Activated B cell treated with CpG ODN at 0.5 μM for 24 hours (primary cell): ENCODE data around the gene SLC29A3. TPM values are rescaled to one million over a fixed set of nuclear protein-coding genes. Genes with fewer than 3 reads are reported as not detected.

Experiments
- ATAC-seq: fragments of 200-7000 bp; cut with Tn5 transposase; one replicate; pipeline ENCODE4 v1.10.0; 2021; ENCODE audit warnings: low read depth, mild to moderate bottlenecking, moderate library complexity
- CTCF ChIA-PET: fragments of 350-600 bp; sonication (Branson Sonifier 250); formaldehyde crosslinking; loops from one replicate; lab custom pipeline; 2021; ENCODE audit warnings: antibody characterized with exemption; lab: Charles Lee
- POLR2A ChIA-PET: fragments of 350-600 bp; sonication (Branson Sonifier 250); formaldehyde crosslinking; loops from one replicate; lab custom pipeline; 2021; ENCODE audit warnings: antibody characterized with exemption; lab: Charles Lee
- DNase-seq: peaks from one replicate; pipeline ENCODE4 v3.0.0; 2022
- H3K27ac Mint-ChIP-seq: one replicate; pipeline ENCODE4 v1.8.0; 2020; ENCODE audit warnings: mixed read lengths
- H3K27me3 Mint-ChIP-seq: one replicate; pipeline ENCODE4 v1.8.0; 2021; ENCODE audit warnings: mixed read lengths
- H3K36me3 Mint-ChIP-seq: one replicate; pipeline ENCODE4 v1.8.0; 2021; ENCODE audit warnings: low read depth, mixed read lengths
- H3K4me1 Mint-ChIP-seq: one replicate; pipeline ENCODE4 v1.8.0; 2021; ENCODE audit warnings: mixed read lengths
- H3K4me3 Mint-ChIP-seq: one replicate; pipeline ENCODE4 v1.8.0; 2020; ENCODE audit warnings: mild to moderate bottlenecking, mixed read lengths
- H3K9me3 Mint-ChIP-seq: one replicate; pipeline ENCODE4 v1.8.0; 2020; ENCODE audit warnings: mixed read lengths
- intact Hi-C: fragments of 100-400 bp; cut with micrococcal nuclease; formaldehyde crosslinking; loops from one replicate; pipeline ENCODE4 v1.15.1; 2024
- total RNA-seq: library from RNA; stranded (reverse); gene quantifications from 2 replicates; pipeline ENCODE4 v1.2.3, GENCODE V29; 2022
- TF ChIP-seq, protein P1 (sequence below): fragments of 200-600 bp; IDR thresholded peaks from one replicate; pipeline ENCODE4 v1.8.0; 2022; ENCODE audit warnings: antibody characterized with exemption, mild to moderate bottlenecking

The SLC29A3 gene
- total RNA-seq, 1 donor from 2014 or later: 4.3 TPM

- Mint-ChIP-seq H3K9me3 (no peaks in the 10 kb centered on the region), H3K36me3 (no peaks in the 10 kb centered on the region), H3K27ac (no peak overlapping the region), H3K4me1 (peaks cover 9% of the 10 kb centered on the region), H3K27me3 (peaks cover 5% of the 10 kb centered on the region), H3K4me3 (no peak overlapping the region)
- POLR2A ChIA-PET: no interaction called here
- CTCF ChIA-PET: no interaction called here
- ATAC-seq (no peak), DNase-seq (no peak)
- intact Hi-C loops: no loop called here
- TF ChIP-seq, protein P1, sequence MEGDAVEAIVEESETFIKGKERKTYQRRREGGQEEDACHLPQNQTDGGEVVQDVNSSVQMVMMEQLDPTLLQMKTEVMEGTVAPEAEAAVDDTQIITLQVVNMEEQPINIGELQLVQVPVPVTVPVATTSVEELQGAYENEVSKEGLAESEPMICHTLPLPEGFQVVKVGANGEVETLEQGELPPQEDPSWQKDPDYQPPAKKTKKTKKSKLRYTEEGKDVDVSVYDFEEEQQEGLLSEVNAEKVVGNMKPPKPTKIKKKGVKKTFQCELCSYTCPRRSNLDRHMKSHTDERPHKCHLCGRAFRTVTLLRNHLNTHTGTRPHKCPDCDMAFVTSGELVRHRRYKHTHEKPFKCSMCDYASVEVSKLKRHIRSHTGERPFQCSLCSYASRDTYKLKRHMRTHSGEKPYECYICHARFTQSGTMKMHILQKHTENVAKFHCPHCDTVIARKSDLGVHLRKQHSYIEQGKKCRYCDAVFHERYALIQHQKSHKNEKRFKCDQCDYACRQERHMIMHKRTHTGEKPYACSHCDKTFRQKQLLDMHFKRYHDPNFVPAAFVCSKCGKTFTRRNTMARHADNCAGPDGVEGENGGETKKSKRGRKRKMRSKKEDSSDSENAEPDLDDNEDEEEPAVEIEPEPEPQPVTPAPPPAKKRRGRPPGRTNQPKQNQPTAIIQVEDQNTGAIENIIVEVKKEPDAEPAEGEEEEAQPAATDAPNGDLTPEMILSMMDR: no peak
Observed at GRCh38 chr10:71308244-71308643, 10.8 kb upstream of the SLC29A3 start.

DNA sequence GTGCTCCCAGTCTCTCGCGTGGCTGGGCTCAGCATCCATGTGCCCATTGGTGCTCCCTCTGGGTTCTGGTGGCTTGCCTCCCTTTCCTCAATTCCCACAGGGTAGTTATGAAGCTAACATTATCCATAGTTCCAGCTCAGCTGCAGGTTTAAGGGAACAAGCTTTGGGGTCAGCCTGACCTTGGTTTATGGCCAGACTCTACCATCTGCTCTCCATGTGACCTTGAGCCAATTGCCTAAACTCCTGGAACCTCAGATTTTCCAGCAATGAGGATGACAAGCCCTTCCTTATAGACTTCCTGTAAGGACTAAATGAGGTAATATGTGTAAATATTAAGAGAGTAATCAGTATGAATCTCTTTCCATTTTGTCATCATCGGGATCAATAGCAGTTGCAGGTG is 10.1 kb upstream of the SLC29A3 start:
- Mint-ChIP-seq H3K9me3 (no peaks in the 10 kb centered on the region), H3K27ac (no peak overlapping the region), H3K4me3 (no peak overlapping the region), H3K4me1 (peaks cover 9% of the 10 kb centered on the region), H3K27me3 (peaks cover 10% of the 10 kb centered on the region), H3K36me3 (no peaks in the 10 kb centered on the region)
- POLR2A ChIA-PET: no interaction called here
- CTCF ChIA-PET: interaction anchor here (1.1 to 1.9 kb wide), 2 partner anchors 9 to 399 kb away, joined by 3 to 6 read pairs; no protein-coding TSS in a partner anchor
- intact Hi-C loops: no loop called here
- no peak for DNase-seq
- ATAC-seq: no peak
- TF ChIP-seq, protein P1: no peak

DNA sequence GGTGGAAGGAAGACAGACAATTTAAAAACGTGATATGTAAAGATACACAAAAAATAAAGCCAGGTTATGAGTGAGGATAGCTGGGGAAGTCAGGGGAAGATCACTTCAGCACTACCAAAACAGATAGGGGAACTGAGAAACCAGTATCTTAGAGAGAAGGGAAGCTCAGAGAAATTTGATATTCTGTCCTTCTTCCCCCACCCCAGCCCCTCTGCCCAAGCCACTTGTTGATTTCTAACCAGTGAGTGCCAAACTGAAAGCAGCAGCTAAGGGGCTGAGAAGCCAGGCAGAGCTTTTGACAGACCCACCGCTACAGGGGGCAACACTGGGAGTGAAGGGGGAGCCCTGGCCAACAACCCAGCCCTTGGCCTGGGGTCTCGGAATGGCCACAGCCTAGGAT is 9.1 kb upstream of the SLC29A3 start:
- intact Hi-C loops: no loop called here
- ATAC-seq (peak; percentile 53), DNase-seq (no peak)
- Mint-ChIP-seq H3K36me3 (no peaks in the 10 kb centered on the region), H3K27me3 (peaks cover 10% of the 10 kb centered on the region), H3K27ac (no peak overlapping the region), H3K4me1 (peaks cover 11% of the 10 kb centered on the region), H3K9me3 (no peaks in the 10 kb centered on the region), H3K4me3 (no peak overlapping the region)
- CTCF ChIA-PET: interaction anchor here (1.1 to 1.9 kb wide), 2 partner anchors 9 to 398 kb away, joined by 3 to 6 read pairs; no protein-coding TSS in a partner anchor
- TF ChIP-seq, protein P1: no peak
- POLR2A ChIA-PET: no interaction called here

DNA sequence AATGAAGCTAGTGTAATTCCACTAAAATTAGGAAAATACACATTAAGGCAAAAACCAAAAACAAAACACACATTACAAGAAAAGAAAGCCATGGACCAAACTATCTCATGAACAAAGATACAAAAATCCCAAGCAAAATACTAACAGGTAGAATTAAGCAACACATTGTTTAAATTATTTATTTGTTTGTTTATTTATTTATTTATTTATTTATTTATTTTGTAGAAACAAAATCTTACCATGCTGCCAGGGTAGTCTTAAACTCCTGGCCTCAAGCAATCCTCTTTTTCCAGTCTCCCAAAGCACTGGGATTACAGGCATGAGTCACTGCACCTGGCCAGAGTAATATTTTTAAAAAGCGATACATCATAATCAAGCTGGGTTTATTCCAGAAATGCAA is 6.8 kb upstream of the SLC29A3 start:
- DNase-seq (no peak), ATAC-seq (no peak)
- Mint-ChIP-seq H3K4me3 (no peak overlapping the region), H3K9me3 (no peaks in the 10 kb centered on the region), H3K36me3 (no peaks in the 10 kb centered on the region), H3K27me3 (peaks cover 10% of the 10 kb centered on the region), H3K27ac (no peak overlapping the region), H3K4me1 (peaks cover 11% of the 10 kb centered on the region)
- TF ChIP-seq, protein P1: no peak
- POLR2A ChIA-PET: no interaction called here
- intact Hi-C loops: no loop called here
- CTCF ChIA-PET: interaction anchor here (1.7 to 9.5 kb wide), 4 partner anchors 184 to 396 kb away, joined by 5 to 109 read pairs (median 10); no protein-coding TSS in a partner anchor

DNA sequence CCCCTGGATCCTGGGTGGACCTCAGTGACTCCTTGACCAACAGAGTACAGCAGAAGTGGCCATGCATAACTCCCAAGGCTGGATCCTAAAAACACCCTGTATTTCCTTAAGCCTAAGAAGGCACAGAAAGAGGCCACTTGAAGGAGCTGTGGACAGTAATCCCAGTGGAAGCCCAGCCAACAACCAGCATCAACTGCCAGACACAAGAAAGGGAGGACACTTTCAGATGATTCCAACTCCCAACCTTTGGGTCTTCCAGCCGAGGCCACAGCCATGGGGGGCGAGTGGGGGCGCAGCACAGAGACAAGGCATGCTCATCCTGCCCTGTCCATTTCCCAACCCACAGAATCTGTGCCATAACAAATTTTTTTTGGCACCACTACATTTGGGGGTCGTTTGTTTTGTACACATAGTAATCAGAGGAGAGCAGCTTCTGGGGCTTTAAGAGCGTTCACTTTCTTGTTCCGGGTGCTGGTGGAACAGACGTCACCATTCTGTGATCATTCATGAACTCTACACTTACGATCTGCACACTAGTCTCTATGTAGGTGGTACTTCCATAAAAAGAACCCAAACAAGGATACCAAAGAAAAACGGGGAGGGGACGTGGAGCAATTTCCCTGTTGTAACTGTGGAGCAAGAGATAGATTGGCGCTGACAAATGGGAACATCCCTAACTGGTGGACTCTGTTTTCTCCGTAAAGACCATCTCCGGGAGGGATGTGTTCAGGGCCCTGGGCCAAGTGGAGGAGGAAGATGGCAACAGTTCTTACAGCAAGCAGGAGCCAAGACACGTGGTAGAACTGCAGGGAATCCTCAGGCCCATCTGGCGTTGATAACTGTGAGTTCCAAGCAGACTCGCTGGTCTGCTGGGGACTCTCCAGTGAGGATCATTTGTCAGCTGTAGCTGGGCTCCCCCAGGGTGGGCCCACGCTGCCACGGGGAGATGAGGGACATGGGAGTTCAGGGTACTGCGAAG is 6.0 kb upstream of the SLC29A3 start:
- Mint-ChIP-seq H3K36me3 (no peaks in the 10 kb centered on the region), H3K9me3 (no peaks in the 10 kb centered on the region), H3K27me3 (peaks cover 10% of the 10 kb centered on the region), H3K27ac (no peak overlapping the region), H3K4me3 (no peak overlapping the region), H3K4me1 (peaks cover 11% of the 10 kb centered on the region)
- DNase-seq (no peak), ATAC-seq (no peak)
- intact Hi-C loops: no loop called here
- CTCF ChIA-PET: interaction anchor here (0.6 to 9.5 kb wide), 12 partner anchors 60 to 735 kb away, joined by 3 to 109 read pairs (median 6); no protein-coding TSS in a partner anchor
- TF ChIP-seq, protein P1: no peak
- POLR2A ChIA-PET: no interaction called here
